ENCODE data around the gene CDK1. TPM values are rescaled to one million over a fixed set of nuclear protein-coding genes. Genes with fewer than 3 reads are reported as not detected.

The CDK1 gene
- polyA plus RNA-seq, 1 experiment, result 16.8 TPM

GRCh38 chr10:60737242-60737641 lies 41.0 kb upstream of the CDK1 start:
- no peak for DNase-seq (ENCODE audit: low read depth)
- H3K27me3 ChIP-seq (ENCODE audit: control insufficient read depth, insufficient read depth, low read length), result peaks cover 26% of the 10 kb centered on the region
- no peaks in the 10 kb centered on the region for H3K36me3 ChIP-seq (ENCODE audit: control insufficient read depth, insufficient read depth, low read length)
- POLR2A ChIA-PET, result no interaction called here
- CTCF ChIA-PET, result no interaction called here
- H3K4me3 ChIP-seq (ENCODE audit: low read depth, low read length), result no peak overlapping the region
- TF ChIP-seq CTCF (IDR thresholded peaks at IDR 0.05; ENCODE audit: insufficient read depth, low read depth, low read length), result no peak

- no peak for TF ChIP-seq CTCF (IDR thresholded peaks at IDR 0.05; ENCODE audit: insufficient read depth, low read depth, low read length)
- Histone ChIP-seq H3K4me3 (ENCODE audit: low read depth, low read length) (no peak overlapping the region), H3K27me3 (ENCODE audit: control insufficient read depth, insufficient read depth, low read length) (peaks cover 12% of the 10 kb centered on the region), H3K36me3 (ENCODE audit: control insufficient read depth, insufficient read depth, low read length) (no peaks in the 10 kb centered on the region)
- no peak for DNase-seq (ENCODE audit: low read depth)
- ChIA-PET POLR2A (no interaction called here), CTCF (interaction anchor here (0.5 kb wide), 1 partner anchor 9 kb away, joined by 3 read pairs; no protein-coding TSS in a partner anchor)
Measured at GRCh38 chr10:60739558-60739957, 38.7 kb upstream of the CDK1 start.

- no peak overlapping the region for H3K4me3 ChIP-seq (ENCODE audit: low read depth, low read length)
- ChIA-PET CTCF (no interaction called here), POLR2A (no interaction called here)
- H3K27me3 ChIP-seq (ENCODE audit: control insufficient read depth, insufficient read depth, low read length), result peaks cover 5% of the 10 kb centered on the region
- DNase-seq (ENCODE audit: low read depth), result no peak
- no peak for TF ChIP-seq CTCF (IDR thresholded peaks at IDR 0.05; ENCODE audit: insufficient read depth, low read depth, low read length)
- no peaks in the 10 kb centered on the region for H3K36me3 ChIP-seq (ENCODE audit: control insufficient read depth, insufficient read depth, low read length)
Measured at GRCh38 chr10:60742512-60742911, 35.8 kb upstream of the CDK1 start.

GRCh38 chr10:60747817-60748469 lies 30.3 kb upstream of the CDK1 start:
- H3K27me3 ChIP-seq (ENCODE audit: control insufficient read depth, insufficient read depth, low read length), result peaks cover 5% of the 10 kb centered on the region; the same call in 1 of the 2 replicates
- no peak for DNase-seq (ENCODE audit: low read depth)
- H3K4me3 ChIP-seq (ENCODE audit: low read depth, low read length), result no peak overlapping the region
- POLR2A ChIA-PET, result no interaction called here
- CTCF ChIA-PET, result interaction anchor here (1.2 kb wide), 1 partner anchor 21 kb away, joined by 3 read pairs; no protein-coding TSS in a partner anchor
- no peaks in the 10 kb centered on the region for H3K36me3 ChIP-seq (ENCODE audit: control insufficient read depth, insufficient read depth, low read length)
- TF ChIP-seq CTCF (IDR thresholded peaks at IDR 0.05; ENCODE audit: insufficient read depth, low read depth, low read length), result no peak

GRCh38 chr10:60753152-60753551 lies 25.1 kb upstream of the CDK1 start:
- H3K36me3 ChIP-seq (ENCODE audit: control insufficient read depth, insufficient read depth, low read length), result no peaks in the 10 kb centered on the region
- ChIA-PET POLR2A (no interaction called here), CTCF (no interaction called here)
- no peak for TF ChIP-seq CTCF (IDR thresholded peaks at IDR 0.05; ENCODE audit: insufficient read depth, low read depth, low read length)
- DNase-seq (ENCODE audit: low read depth), result no peak
- H3K4me3 ChIP-seq (ENCODE audit: low read depth, low read length), result no peak overlapping the region
- 0 out of 2 replicates have a peak, but pooled peaks cover 2% of the 10 kb centered on the region for H3K27me3 ChIP-seq (ENCODE audit: control insufficient read depth, insufficient read depth, low read length)
